GM20000 (cell line): ENCODE results near the gene CPE.

ENCODE experiments used
- DNase-seq: peaks from one replicate; pipeline ENCODE4 v3.0.0; 2012; ENCODE audit warnings: low spot score
- TF ChIP-seq, protein P1 (sequence below): IDR thresholded peaks from 2 replicates; pipeline ENCODE4 v1.5.1; 2012; ENCODE audit warnings: mild to moderate bottlenecking, control low read depth; ENCODE audit errors: extremely low read depth, missing control alignments

Gene CPE

GRCh38 chr4:165403637-165404036 is 24.8 kb downstream of the CPE start:
- DNase-seq = no peak
- TF ChIP-seq, protein P1, sequence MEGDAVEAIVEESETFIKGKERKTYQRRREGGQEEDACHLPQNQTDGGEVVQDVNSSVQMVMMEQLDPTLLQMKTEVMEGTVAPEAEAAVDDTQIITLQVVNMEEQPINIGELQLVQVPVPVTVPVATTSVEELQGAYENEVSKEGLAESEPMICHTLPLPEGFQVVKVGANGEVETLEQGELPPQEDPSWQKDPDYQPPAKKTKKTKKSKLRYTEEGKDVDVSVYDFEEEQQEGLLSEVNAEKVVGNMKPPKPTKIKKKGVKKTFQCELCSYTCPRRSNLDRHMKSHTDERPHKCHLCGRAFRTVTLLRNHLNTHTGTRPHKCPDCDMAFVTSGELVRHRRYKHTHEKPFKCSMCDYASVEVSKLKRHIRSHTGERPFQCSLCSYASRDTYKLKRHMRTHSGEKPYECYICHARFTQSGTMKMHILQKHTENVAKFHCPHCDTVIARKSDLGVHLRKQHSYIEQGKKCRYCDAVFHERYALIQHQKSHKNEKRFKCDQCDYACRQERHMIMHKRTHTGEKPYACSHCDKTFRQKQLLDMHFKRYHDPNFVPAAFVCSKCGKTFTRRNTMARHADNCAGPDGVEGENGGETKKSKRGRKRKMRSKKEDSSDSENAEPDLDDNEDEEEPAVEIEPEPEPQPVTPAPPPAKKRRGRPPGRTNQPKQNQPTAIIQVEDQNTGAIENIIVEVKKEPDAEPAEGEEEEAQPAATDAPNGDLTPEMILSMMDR = no peak

- TF ChIP-seq, protein P1 = no peak
Observed at GRCh38 chr4:165404080-165404479, 25.3 kb downstream of the CPE start.

GRCh38 chr4:165404696-165405095 is 25.9 kb downstream of the CPE start:
- TF ChIP-seq, protein P1 = no peak
- DNase-seq = no peak

More at GRCh38 chr4:165404080-165404479, 25.3 kb downstream of the CPE start:
- no peak for DNase-seq

- no peak for DNase-seq
- TF ChIP-seq, protein P1 = no peak
Observed at GRCh38 chr4:165410214-165410613, 31.4 kb downstream of the CPE start.

- TF ChIP-seq, protein P1 = no peak
Observed at GRCh38 chr4:165415910-165416309, 37.1 kb downstream of the CPE start.

GRCh38 chr4:165418073-165418472 is 39.3 kb downstream of the CPE start:
- no peak for DNase-seq
- TF ChIP-seq, protein P1 = no peak

More at GRCh38 chr4:165415910-165416309, 37.1 kb downstream of the CPE start:
- DNase-seq = no peak

DNA sequence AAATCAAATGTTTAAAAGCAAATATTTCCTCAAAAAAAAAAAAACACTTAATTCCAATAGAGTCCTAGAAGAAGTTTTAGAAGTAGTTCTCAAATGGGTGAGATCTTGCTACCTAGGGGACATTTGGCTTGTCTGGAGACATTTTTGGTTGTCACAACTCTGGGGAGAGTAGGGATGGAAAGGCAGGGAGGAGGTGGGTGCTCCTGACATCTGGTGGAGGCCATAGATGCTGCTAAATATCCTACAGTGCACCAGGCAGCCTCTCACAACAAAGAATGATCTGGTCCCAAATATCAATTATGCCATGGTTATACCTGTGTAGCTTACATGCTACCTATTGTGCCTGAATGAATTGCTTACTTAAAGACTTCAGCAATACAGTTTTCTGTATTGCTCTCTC is 46.8 kb downstream of the CPE start:
- DNase-seq = no peak
- TF ChIP-seq, protein P1 = no peak
